Mesendoderm (in vitro differentiated cells): ENCODE data around the gene SCFD1.
"Not testable (repeated sequence)": the region's sequence is repeated elsewhere in the genome, so short reads cannot be mapped to it uniquely, and the experiment has no call there.

Experiments used
- DNase-seq: peaks from one replicate; pipeline ENCODE4 v3.0.0; 2013
- H2AK5ac ChIP-seq: 2 replicates; pipeline ENCODE4 v1.6.1; 2013; ENCODE audit warnings: low read length, inconsistent platforms
- H2BK120ac ChIP-seq: 2 replicates; pipeline ENCODE4 v1.6.1; 2013; ENCODE audit warnings: low read depth, mild to moderate bottlenecking, low read length, moderate library complexity, mixed read lengths
- H2BK15ac ChIP-seq: replicated peaks from 2 replicates; pipeline ENCODE4 v1.6.1; 2013; ENCODE audit warnings: low read depth, mild to moderate bottlenecking, moderate library complexity
- H2BK5ac ChIP-seq: 2 replicates; pipeline ENCODE4 v1.6.1; 2013; ENCODE audit warnings: low read length, inconsistent platforms
- H3K18ac ChIP-seq: 2 replicates; pipeline ENCODE4 v1.6.1; 2013; ENCODE audit warnings: mild to moderate bottlenecking, low read length, mixed read lengths
- H3K23ac ChIP-seq: one replicate; pipeline ENCODE4 v1.6.1; 2013; ENCODE audit warnings: low read length
- H3K27ac ChIP-seq: 2 replicates; pipeline ENCODE4 v1.5.1; 2013; ENCODE audit warnings: low read depth, mild to moderate bottlenecking, inconsistent platforms, low read length, moderate library complexity
- H3K27me3 ChIP-seq: 2 replicates; pipeline ENCODE4 v1.6.1; 2013; ENCODE audit warnings: low read length, control low read depth, mild to moderate bottlenecking, inconsistent platforms; ENCODE audit not compliant: insufficient read depth, poor library complexity
- H3K36me3 ChIP-seq: 2 replicates; pipeline ENCODE4 v1.6.1; 2013; ENCODE audit warnings: low read length, inconsistent platforms; ENCODE audit not compliant: control insufficient read depth, insufficient read depth
- H3K4ac ChIP-seq: one replicate; pipeline ENCODE4 v1.6.1; 2013; ENCODE audit warnings: low read depth, mild to moderate bottlenecking, low read length, moderate library complexity
- H3K4me1 ChIP-seq: 2 replicates; pipeline ENCODE4 v1.6.1; 2013; ENCODE audit warnings: low read depth, low read length, inconsistent platforms; ENCODE audit not compliant: control insufficient read depth
- H3K4me2 ChIP-seq: 2 replicates; pipeline ENCODE4 v1.6.1; 2013; ENCODE audit warnings: low read length
- H3K4me3 ChIP-seq: 2 replicates; pipeline ENCODE4 v1.5.1; 2013; ENCODE audit warnings: mild to moderate bottlenecking, low read length
- H3K56ac ChIP-seq: one replicate; pipeline ENCODE4 v1.6.1; 2013; ENCODE audit warnings: low read length
- H3K79me1 ChIP-seq: 2 replicates; pipeline ENCODE4 v1.6.1; 2013; ENCODE audit warnings: low read length, inconsistent platforms
- H3K79me2 ChIP-seq: 2 replicates; pipeline ENCODE4 v1.6.1; 2013; ENCODE audit warnings: mild to moderate bottlenecking, low read length; ENCODE audit not compliant: control insufficient read depth, insufficient read depth
- H3K9ac ChIP-seq: 2 replicates; pipeline ENCODE4 v1.6.1; 2013; ENCODE audit warnings: low read length, inconsistent platforms
- H4K5ac ChIP-seq: one replicate; pipeline ENCODE4 v1.6.1; 2013; ENCODE audit warnings: low read length
- H4K8ac ChIP-seq: one replicate; pipeline ENCODE4 v1.6.1; 2013; ENCODE audit warnings: low read depth, mild to moderate bottlenecking, control low read depth, low read length, moderate library complexity
- WGBS: extraction: QIAGEN DNeasy Blood & Tissue Kit; methylation state at CpG from one replicate; pipeline ENCODE4 v1.1.7; 2013; ENCODE audit warnings: low lambda C conversion rate, missing lambda C conversion rate; ENCODE audit not compliant: insufficient coverage; ENCODE audit errors: extremely low coverage; 5-methylcytosine and 5-hydroxymethylcytosine counted together

Gene SCFD1

DNA sequence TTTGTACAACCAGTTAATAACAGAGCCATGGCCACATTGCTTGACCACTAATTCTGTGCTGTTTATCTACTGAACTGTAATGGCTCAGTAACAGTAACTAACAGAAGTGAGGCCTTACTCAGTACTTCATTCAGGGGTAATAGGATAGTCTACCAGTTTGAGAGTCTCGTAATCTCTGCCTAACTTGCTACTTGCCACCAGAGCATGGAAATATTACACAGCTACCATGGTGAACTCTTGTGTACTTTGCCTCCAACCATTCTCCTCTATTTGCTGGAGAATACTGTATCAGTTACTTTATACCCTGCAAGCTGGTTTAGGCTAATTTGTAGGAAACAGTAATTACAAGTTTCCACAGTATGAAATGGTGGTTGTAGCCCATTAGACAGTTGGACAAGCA, 10.6 kb downstream of the SCFD1 start:
- Histone ChIP-seq H3K79me1 (peaks cover 3% of the 10 kb centered on the region), H4K5ac (no peak overlapping the region), H3K79me2 (peaks cover 2% of the 10 kb centered on the region), H3K9ac (no peak overlapping the region), H2AK5ac (no peak overlapping the region), H3K27ac (no peak overlapping the region), H3K4ac (no peak overlapping the region), H3K18ac (no peak overlapping the region), H2BK5ac (no peak overlapping the region), H3K4me2 (no peak overlapping the region), H3K4me3 (no peak overlapping the region), H4K8ac (no peak overlapping the region), H3K23ac (no peak overlapping the region), H3K56ac (no peak overlapping the region), H3K4me1 (no peaks in the 10 kb centered on the region), H3K27me3 (no peaks in the 10 kb centered on the region), H2BK15ac (no peak overlapping the region), H3K36me3 (peaks cover 1% of the 10 kb centered on the region), H2BK120ac (no peak overlapping the region)
- WGBS: no CpG with 5 or more reads among the region's 1 CpG
- no peak for DNase-seq

DNA sequence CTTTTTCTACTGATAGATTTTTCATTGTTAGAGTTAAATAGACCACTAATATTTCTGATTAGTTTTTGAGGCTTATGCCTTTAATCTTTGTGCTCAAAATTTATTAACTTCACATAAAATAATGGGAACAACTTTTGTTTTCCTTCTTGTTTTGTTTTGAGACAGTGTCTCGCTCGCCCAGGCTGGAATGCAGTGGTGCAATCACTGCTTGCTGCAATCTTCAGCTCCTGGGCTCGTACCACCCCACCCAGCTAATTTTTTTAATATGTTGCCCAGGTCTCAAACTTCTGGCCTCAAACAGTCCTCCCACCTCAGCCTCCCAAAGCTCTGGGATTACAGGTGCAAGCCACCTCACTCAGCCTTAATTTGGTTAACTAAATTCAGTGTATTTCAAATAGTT, 16.8 kb downstream of the SCFD1 start:
- H3K56ac ChIP-seq: no peak overlapping the region
- no peak overlapping the region for H3K4me3 ChIP-seq
- no peak overlapping the region for H3K27ac ChIP-seq
- H3K79me1 ChIP-seq: no peaks in the 10 kb centered on the region
- H3K18ac ChIP-seq: no peak overlapping the region
- no peak overlapping the region for H2BK5ac ChIP-seq
- no peaks in the 10 kb centered on the region for H3K4me1 ChIP-seq
- no peaks in the 10 kb centered on the region for H3K79me2 ChIP-seq
- H2BK120ac ChIP-seq: no peak overlapping the region
- no peak for DNase-seq
- WGBS: no CpG with 5 or more reads among the region's 3 CpGs
- H4K5ac ChIP-seq: no peak overlapping the region
- H2AK5ac ChIP-seq: no peak overlapping the region
- no peak overlapping the region for H2BK15ac ChIP-seq
- H3K9ac ChIP-seq: no peak overlapping the region
- H3K23ac ChIP-seq: no peak overlapping the region
- H3K36me3 ChIP-seq: peaks cover 1% of the 10 kb centered on the region
- no peak overlapping the region for H3K4ac ChIP-seq
- no peaks in the 10 kb centered on the region for H3K27me3 ChIP-seq
- H3K4me2 ChIP-seq: no peak overlapping the region
- no peak overlapping the region for H4K8ac ChIP-seq

DNA sequence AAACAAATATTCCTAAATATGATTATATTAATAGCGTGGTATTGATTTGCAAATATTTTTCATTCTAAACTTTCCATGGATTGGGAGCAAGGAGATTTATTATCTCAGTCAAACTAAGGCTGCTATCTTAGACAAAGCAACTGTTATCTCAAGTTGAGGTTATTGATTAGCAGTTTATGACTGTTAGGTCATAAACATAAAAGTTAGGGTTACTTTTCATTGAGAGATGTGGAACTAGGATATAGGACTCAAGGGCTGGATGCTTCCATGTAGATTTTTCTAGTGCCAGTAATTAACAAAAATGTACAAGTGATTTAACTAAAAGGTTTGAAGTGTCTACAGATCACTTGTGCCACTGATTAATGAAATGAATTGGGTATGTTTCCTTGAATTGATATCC, 19.1 kb downstream of the SCFD1 start:
- Histone ChIP-seq H3K4me1 (no peaks in the 10 kb centered on the region), H2BK5ac (no peak overlapping the region), H3K56ac (no peak overlapping the region), H2AK5ac (no peak overlapping the region), H3K79me1 (no peaks in the 10 kb centered on the region), H3K36me3 (no peaks in the 10 kb centered on the region), H4K5ac (no peak overlapping the region), H3K23ac (no peak overlapping the region), H3K27me3 (no peaks in the 10 kb centered on the region), H3K79me2 (no peaks in the 10 kb centered on the region), H3K4me3 (no peak overlapping the region), H3K9ac (no peak overlapping the region), H3K18ac (no peak overlapping the region), H3K4ac (no peak overlapping the region), H3K4me2 (no peak overlapping the region), H3K27ac (no peak overlapping the region), H2BK15ac (no peak overlapping the region), H4K8ac (no peak overlapping the region), H2BK120ac (no peak overlapping the region)
- no CpG with 5 or more reads among the region's 1 CpG for WGBS
- DNase-seq: no peak

DNA sequence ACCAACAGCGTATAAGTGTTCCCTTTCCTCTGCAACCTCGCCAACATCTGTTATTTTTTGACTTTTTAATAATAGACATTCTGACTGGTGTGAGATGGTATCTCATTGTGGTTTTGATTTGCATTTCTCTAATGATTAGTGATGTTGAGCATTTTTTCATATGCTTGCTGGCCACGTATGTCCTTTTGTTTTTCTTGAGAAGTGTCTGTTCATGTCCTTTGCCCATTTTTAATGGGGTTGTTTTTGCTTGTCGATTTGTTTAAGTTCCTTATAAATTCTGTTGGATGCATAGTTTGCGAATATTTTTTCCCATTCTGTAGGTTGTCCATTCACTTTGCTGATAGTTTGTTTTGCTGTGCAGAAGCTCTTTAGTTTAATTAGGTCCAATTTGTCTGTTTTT, 22.3 kb downstream of the SCFD1 start:
- not testable (repeated sequence) for H2BK120ac ChIP-seq, H3K79me2 ChIP-seq, H3K4me3 ChIP-seq, H3K4me2 ChIP-seq, H3K27me3 ChIP-seq, H3K36me3 ChIP-seq, H3K23ac ChIP-seq, H2BK5ac ChIP-seq, H3K9ac ChIP-seq, H2BK15ac ChIP-seq, H3K18ac ChIP-seq, H3K79me1 ChIP-seq, H3K4me1 ChIP-seq, H4K5ac ChIP-seq, H2AK5ac ChIP-seq, H4K8ac ChIP-seq, DNase-seq, H3K4ac ChIP-seq, H3K27ac ChIP-seq, H3K56ac ChIP-seq
- no CpG with 5 or more reads among the region's 5 CpGs for WGBS

DNA sequence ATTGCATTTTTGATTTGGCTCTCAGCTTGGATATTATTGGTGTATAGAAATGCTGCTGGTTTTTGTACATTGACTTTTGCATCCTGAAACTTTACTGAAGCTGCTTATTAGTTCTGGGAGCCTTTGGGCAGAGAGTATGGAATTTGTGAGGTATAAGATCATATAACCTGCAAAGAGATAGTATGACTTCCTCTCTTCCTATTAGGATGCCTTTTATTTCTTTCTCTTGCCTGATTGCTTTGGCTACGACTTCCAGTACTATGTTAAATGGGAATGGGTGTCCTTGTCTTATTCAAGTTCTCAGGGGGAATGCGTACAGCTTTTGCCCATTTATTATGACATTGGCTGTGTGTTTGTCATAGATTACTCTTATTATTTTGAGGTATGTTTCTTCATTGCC, 23.5 kb downstream of the SCFD1 start:
- Histone ChIP-seq H2BK15ac (no peak overlapping the region), H4K5ac (no peak overlapping the region), H3K23ac (no peak overlapping the region), H3K79me1 (no peaks in the 10 kb centered on the region), H3K79me2 (no peaks in the 10 kb centered on the region), H3K9ac (no peak overlapping the region), H2BK5ac (no peak overlapping the region), H2BK120ac (no peak overlapping the region), H3K27me3 (no peaks in the 10 kb centered on the region), H3K18ac (no peak overlapping the region), H2AK5ac (no peak overlapping the region), H3K4me2 (no peak overlapping the region), H3K4me3 (no peak overlapping the region), H3K4ac (no peak overlapping the region), H4K8ac (no peak overlapping the region), H3K56ac (no peak overlapping the region), H3K4me1 (no peaks in the 10 kb centered on the region), H3K27ac (no peak overlapping the region), H3K36me3 (no peaks in the 10 kb centered on the region)
- no peak for DNase-seq
- no CpG with 5 or more reads among the region's 2 CpGs for WGBS

DNA sequence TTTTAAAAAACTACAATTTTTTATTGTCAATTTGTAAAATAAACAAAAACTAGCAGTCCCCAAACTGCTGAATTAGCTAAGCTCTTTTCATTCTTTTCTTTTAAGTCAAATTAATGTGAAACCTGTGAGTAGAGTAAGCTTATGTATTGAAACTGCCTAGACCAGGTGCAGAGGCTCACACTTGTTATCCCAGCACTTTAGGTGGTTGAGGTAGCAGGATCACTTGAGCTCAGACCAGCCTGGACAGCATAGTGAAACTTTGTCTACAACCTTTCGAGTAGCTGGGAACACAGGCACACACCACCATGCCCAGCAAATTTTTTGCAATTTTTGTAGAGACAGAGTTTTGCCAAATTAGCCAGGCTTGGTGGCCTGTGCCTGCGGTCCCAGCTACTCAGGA, 26.4 kb downstream of the SCFD1 start:
- Histone ChIP-seq H3K27me3 (no peaks in the 10 kb centered on the region), H3K27ac (no peak overlapping the region), H3K4me3 (no peak overlapping the region), H4K8ac (no peak overlapping the region), H3K4me1 (no peaks in the 10 kb centered on the region), H2BK120ac (no peak overlapping the region), H3K79me1 (no peaks in the 10 kb centered on the region), H2AK5ac (no peak overlapping the region), H3K79me2 (no peaks in the 10 kb centered on the region), H2BK5ac (no peak overlapping the region), H3K36me3 (no peaks in the 10 kb centered on the region), H3K9ac (no peak overlapping the region), H3K4ac (no peak overlapping the region), H3K56ac (no peak overlapping the region), H3K18ac (no peak overlapping the region), H3K4me2 (no peak overlapping the region), H2BK15ac (no peak overlapping the region), H4K5ac (no peak overlapping the region), H3K23ac (no peak overlapping the region)
- no peak for DNase-seq
- no CpG with 5 or more reads among the region's 2 CpGs for WGBS
